HG02571 (cell line): ENCODE results near the gene ACP7.
"Not testable (repeated sequence)": the region's sequence is repeated elsewhere in the genome, so short reads cannot be mapped to it uniquely, and the experiment has no call there.

Source experiments
- ATAC-seq: cut with Tn5 transposase; IDR thresholded peaks from one replicate; pipeline ENCODE4 v1.9.1; 2021; ENCODE audit warnings: mild to moderate bottlenecking, moderate library complexity; ENCODE audit not compliant: unreplicated experiment

The ACP7 gene

GRCh38 chr19:39083983-39084731 lies at the start of gene ACP7:
Gene ACP7 (plus strand): TSS chr19:39084368. CDS start chr19:39085270, 902 bp downstream.
- ATAC-seq = no peak

DNA sequence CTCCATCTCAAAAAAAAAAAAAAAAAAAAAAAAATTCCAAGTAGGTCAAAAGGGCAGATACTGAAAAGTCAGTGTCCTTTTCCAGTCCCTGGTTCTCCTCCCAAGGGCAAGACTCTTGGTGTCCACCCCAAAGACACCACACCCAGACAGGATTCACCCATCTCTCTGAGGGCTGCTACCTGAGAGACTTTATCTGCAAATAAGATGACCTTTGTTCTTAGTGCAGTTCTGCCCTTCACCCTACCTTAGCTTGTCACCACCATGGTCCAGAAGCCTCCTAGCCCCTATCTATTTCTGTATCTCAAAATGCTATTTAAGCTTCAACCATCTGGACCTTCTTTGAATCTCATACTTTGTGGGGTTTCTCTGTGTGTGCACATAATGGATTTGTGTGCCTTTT lies 47.6 kb upstream of the ACP7 start:
- no peak for ATAC-seq

- no peak for ATAC-seq
Measured at GRCh38 chr19:39037194-39037593, 47.0 kb upstream of the ACP7 start.

DNA sequence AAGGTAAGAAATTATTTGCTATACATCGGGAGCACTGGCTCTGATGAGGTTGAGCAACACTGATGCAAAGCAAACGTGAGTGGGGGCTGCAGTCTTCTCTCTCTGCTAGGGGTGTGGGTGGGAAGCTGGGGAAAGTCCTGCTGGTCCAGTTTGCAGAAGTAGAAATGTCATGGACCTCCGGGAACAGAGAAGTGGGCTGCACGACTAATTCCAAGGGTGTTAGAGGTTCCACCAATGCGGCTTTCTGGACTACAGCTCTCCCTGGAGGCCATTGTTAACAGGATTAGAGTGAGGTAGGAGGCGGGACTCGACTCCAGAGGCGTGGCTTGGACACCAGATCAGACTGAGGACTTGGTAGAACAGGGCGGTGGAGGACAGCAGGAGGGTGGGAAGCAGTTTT lies 46.1 kb upstream of the ACP7 start:
- no peak for ATAC-seq

DNA sequence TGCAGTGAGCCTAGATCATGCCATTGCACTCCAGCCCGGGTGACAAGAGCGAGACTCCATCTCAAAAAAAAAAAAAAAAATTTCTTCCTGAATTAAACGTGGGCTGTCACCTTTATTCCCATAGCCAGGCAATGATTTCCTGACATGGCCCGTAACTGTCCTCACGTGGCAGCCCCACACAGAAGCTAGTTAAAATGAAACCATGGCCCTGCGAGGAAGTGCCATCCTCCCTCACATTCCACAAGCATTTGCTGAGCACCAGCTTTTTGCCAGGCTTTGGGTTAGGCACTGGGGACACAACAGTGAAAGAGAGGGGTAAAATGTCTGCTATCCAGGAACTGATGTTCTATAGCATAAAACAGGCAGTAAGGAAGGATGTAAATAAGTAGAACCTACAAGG lies 38.7 kb upstream of the ACP7 start:
- no peak for ATAC-seq

- no peak for ATAC-seq
Measured at GRCh38 chr19:39046037-39046821, 37.9 kb upstream of the ACP7 start.

GRCh38 chr19:39047073-39047472 lies 37.1 kb upstream of the ACP7 start:
- ATAC-seq = no peak

DNA sequence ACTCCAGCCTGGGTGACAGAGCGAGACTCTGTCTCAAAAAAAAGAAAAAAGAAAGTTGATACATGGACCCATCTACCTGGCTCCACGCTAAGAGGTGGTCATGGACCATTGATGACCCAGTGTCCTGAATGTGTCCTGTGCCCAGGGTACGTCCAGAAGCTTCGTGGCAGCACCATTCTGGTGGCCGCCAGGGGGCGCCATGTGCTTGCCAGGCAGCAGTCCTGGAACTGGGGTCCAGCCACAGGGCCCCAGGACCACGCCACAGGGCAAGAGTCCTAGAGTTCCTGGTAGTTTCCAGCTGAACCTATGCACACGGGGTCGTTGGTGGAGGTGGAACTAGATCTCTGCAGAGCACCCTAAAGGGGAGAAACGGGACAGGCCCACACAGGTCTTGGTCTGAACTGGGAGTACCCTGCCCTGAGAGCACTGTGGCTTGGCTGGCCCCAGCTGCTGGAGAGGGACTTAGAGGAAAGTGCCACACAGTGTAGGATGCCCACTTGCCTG lies 31.9 kb upstream of the ACP7 start:
- no peak for ATAC-seq

DNA sequence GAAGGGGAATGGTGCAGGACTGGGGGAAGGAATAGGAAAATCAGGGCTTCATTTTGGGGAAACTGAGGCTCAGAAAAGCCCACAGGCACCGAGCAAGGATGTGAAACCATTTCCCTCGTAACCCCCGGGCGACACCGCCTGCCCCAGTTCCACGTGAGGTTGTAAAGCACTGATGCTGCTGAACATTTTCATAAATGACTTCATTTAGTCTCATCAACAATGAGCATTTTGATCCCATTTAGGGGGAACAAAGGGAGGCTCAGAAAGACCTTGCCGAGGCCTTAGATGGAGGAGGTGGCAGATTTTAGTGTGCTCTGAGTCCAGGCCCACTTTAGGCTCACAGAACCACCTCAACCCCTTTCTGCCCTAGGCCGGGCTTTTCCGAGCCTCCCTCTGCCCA lies 31.3 kb upstream of the ACP7 start:
- no peak for ATAC-seq

GRCh38 chr19:39053276-39054090 lies 30.7 kb upstream of the ACP7 start:
- ATAC-seq = no peak

GRCh38 chr19:39054091-39054470 lies 30.1 kb upstream of the ACP7 start:
- ATAC-seq = no peak

DNA sequence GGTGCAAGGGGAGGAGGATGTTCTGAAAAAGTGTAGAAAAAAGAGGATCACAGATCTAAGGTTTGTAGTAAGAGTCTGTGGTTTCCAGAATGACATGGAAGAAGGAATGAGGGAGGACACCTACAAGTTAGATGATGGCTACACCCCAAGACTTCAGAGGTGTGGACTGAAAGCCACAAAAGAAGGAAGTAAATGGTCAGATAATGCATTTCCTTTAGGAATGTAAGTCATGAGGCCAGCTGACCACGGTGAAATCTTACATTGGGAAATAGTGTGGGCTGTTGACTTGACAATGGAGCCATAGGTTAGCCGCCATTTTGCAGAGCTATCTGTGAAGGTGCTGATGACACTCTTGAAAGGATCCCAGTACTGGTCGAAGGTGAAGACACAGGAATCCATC lies 26.6 kb upstream of the ACP7 start:
- ATAC-seq = no peak

DNA sequence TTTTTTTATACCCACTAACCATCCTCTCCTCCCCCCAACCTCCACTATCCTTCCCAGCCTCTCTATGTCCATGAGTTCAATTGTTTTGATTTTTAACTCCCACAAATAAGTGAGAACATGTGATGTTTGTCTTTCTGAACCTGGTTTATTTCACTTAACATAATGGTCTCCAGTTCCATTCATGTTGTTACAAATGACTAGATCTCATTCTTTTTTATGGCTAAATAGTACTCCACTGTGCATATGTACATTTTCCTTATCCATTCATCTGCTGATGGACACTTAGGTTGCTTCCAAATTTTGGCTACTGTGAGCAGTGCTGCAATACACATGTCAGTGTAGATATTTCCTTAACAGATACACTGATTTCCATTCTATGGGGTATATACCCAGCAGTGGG lies 24.9 kb upstream of the ACP7 start:
- no peak for ATAC-seq

DNA sequence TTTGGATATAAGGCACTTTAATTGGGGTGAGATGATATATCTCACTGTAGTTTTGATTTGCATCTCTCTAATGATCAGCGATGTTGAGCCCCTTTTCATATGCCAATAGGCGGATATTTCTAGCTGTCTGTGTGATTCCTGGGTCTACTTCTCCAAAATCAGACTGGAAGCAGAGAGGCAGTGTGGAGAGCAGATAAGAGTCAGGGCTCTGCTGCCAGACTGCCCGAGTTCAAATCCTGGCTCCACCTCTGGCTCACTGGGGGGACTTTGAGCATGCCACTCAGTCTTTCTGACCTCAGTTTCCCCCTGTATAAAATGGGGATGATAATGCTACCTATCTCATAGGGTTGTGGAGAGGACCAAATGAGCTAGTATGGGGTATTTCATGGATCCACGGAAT lies 24.0 kb upstream of the ACP7 start:
- no peak for ATAC-seq

GRCh38 chr19:39064405-39064804 lies 19.8 kb upstream of the ACP7 start:
- ATAC-seq = no peak

DNA sequence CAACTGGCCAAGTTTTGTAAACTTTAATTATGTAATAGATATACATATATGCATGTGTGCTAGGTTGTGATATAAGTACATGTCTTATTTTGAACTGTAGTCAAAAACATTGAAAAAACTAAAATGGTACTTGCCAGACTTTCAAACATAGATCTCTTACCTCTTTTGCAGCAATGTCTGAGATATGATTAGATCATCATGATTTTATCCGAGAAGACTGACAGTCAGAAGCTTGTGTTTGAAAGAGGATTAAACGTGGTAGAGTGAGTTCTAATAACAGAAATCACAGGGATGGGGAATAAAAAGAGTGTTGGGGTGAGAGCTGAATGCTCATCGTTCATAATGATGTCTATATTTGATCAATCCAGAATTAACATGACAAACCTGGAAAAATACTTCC lies 18.2 kb upstream of the ACP7 start:
- no peak for ATAC-seq

- ATAC-seq = no peak
Measured at GRCh38 chr19:39067104-39067503, 17.1 kb upstream of the ACP7 start.

- not testable (repeated sequence) for ATAC-seq
Measured at GRCh38 chr19:39068259-39068658, 15.9 kb upstream of the ACP7 start.

DNA sequence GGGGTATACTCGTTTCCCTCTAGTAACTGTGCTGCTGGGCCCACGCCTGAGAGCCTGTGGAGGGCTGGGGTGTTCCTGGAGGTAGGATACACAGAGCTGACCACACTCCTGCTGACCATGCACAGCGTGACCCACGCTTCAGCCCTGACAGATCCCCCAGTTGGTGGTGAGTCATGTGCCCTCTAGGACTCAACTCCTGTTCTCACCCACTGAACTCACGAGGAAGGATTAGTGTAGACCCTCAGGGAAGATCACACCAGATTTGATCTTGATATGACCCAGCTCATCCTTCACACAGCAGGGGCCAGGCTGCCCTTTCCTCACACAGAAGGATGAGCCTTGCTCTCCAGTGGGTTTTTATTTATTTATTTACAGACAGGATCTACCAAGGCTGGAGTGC lies 13.3 kb upstream of the ACP7 start:
- no peak for ATAC-seq

DNA sequence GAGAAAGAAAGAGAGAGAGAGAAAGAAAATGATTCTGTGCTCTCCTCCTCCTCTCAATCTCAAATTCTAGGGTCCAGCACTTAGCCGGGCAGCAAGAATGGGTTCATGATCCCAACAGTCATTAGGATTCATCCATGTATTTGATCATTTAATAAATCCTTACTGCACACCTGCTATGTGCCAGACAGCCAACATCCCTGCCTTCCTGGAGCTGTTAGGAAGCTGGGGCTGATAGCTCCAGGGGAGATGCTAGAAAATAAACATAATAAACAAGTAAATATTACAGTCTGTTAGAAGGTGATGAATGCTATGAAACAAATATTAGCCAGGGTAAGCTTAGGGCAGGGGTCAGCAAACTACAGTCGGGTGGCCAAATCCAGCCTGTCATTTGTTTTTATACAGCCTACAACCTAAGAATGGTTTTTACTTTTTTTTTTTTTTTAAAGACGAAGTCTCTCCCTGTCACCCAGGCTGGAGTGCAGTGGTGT lies 9.9 kb upstream of the ACP7 start:
- ATAC-seq = no peak

DNA sequence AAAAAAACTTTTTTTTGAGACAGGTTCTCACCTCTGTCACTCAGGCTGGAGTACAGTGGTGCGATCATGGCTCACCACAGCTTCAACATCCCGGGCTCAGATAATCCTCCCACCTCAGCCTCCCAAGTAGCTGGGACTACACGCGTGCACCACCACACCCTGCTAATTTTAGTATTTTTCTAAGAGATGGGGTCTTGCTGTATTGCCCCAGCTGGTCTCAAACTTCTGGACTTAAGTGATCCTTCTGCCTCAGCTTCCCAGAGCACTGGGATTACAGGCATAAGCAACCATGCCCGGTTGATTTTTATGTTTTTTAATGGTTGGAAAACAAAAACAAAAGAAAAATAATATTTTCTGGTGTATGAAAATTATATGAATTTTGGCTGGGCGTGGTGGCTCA lies 9.2 kb upstream of the ACP7 start:
- no peak for ATAC-seq
